Measurements from ENCODE around the gene ANXA3.

ANXA3 gene

DNA sequence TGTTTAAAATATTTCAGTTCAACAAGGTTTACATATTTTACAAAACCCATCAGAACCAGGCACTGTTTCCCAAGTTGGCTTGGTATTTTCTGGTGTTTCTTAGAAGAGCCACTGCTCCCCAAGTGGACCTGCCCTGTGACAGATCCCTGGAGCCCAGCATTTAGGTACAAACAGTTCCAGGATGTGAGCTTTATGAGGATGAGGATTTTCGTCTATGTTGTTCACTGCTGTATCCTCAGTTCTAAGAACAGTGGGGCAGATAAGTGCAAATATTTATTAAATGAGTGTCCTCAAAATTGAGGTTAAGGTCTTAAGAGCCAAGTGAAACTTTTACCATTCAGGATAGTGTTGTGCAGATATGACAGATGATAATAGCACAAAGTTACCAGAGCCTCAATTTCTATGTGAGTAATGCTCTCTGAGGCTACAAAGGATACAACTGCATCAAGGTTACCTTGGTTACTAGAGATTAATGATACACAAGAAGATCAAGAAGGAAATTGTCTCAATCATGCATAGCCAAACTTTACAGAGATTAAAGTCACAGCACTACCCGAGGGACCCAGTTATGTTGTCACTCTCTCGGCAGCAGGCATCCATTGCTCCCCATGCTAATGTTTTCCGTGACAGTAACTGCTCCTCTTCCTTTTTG is 37.5 kb downstream of the ANXA3 start:
- TF ChIP-seq, protein P1, sequence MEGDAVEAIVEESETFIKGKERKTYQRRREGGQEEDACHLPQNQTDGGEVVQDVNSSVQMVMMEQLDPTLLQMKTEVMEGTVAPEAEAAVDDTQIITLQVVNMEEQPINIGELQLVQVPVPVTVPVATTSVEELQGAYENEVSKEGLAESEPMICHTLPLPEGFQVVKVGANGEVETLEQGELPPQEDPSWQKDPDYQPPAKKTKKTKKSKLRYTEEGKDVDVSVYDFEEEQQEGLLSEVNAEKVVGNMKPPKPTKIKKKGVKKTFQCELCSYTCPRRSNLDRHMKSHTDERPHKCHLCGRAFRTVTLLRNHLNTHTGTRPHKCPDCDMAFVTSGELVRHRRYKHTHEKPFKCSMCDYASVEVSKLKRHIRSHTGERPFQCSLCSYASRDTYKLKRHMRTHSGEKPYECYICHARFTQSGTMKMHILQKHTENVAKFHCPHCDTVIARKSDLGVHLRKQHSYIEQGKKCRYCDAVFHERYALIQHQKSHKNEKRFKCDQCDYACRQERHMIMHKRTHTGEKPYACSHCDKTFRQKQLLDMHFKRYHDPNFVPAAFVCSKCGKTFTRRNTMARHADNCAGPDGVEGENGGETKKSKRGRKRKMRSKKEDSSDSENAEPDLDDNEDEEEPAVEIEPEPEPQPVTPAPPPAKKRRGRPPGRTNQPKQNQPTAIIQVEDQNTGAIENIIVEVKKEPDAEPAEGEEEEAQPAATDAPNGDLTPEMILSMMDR (IDR thresholded peaks at IDR 0.05), result no peak

DNA sequence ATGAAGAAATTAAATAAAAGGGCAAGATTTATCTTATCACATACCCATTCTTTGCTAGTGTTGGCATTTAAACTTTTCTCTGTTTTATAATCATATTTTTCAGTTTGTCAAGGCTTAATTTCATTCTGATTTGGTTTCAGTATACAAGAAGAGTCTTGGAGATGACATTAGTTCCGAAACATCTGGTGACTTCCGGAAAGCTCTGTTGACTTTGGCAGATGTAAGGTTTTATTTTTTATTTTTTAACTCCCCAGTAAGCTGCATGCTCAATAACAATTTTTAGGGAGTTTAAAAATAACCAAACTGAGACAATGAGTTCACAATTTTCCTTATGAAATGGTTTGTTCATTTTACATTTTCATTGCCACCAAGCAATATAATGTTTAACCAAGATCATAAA is 39.8 kb downstream of the ANXA3 start:
- TF ChIP-seq, protein P1 (IDR thresholded peaks at IDR 0.05), result no peak

DNA sequence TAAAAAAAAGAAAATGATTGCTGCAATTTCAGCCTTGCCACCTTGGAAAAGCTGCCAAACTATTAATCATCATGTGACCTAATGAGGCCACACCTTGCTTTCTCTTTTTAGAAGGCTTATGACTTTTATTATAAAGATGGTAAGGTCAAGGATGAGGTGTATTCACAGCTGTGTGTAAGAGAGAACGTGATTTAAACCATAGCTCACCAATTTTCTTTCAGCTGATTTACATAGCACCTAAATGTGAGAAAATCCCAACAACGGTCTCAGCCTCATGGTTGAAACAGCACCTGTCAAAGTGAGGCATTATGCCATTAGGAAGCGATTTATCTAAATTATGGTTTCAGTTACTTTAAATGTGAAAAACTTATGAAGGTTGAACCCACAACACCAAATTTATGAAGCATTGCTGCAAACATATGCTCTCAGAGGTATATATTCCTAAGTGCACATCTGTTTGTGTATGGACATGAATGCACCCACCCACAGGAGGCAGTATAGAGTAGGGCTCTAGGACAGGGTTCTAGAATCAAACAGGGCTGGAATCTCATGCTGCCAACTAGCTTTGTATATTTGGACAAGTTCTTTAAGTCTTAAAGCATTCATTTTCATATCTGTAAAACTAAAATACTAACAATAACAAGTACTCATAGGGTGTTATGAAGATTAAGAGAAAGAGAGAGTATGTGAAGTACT is 40.7 kb downstream of the ANXA3 start:
- TF ChIP-seq, protein P1 (IDR thresholded peaks at IDR 0.05), result peak; percentile 30; the same call in 1 of the 2 replicates

DNA sequence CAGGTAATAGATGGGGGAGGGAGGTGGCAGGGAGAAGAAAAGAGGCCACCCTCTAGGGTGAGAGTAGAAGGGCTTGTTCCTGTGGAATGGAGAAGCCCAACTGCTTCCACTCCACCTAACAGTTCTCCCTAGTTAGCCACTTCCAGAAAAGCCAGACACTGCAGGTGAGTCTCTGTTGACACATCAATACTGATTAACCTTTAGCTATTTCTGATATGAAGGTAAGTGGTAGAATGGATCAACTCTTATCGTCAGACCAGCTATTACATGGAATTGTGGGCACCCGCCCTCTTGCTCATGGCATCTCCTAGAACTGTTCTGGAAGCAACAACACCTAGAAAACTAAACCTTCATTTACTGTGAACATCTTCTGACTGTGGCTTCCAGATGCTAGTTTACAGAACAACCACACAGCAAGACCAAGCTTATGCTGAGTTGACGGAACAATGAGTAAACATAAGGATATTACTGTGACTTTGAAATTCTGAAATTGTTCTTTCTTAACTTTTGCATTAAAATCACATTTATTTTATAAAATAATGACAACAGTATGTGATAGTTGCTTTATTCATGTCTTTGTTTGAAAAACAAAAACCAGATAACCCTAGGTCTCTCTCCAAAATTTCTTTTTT is 44.7 kb downstream of the ANXA3 start:
- TF ChIP-seq, protein P1 (IDR thresholded peaks at IDR 0.05), result no peak

DNA sequence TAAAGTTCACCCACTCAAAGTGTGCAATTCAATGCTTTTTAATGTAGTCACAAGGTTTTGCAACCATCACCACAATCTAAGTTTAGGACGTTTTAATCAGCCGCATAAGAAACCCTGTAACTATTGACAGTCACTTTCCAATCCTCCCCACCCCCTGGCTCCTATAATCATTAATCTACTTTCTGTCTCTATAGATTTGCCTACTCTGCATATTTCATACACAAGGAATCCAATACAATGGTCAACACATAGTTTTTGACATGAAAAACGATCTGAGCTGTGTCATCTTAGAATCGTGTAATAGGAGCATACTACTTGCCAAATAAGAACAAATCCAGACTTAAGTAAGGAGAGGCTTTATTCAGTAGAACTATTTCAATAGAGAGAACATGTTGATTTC is 47.6 kb downstream of the ANXA3 start:
- TF ChIP-seq, protein P1 (IDR thresholded peaks at IDR 0.05), result no peak

DNA sequence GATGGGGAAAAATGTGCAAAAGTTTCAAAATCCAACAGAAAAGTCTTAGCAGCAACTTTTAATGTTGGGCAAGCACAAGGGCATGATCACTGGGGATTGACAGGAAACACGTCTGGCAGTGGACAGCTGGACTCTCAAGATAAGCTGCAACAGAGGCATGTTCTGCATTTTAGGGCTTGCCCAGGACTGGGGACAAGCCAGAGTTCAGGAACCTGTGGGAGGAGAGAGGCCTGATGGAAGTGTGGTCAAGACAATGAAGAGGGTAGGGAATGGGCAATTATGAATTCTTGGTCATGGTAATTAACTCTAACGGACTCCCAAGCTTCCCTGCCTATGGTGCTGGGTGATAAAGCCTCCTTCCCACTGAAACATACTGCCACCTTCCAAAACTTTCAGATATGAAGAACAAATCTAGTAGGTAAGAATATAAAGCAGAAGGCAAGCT is 48.4 kb downstream of the ANXA3 start:
- TF ChIP-seq, protein P1 (IDR thresholded peaks at IDR 0.05), result no peak

DNA sequence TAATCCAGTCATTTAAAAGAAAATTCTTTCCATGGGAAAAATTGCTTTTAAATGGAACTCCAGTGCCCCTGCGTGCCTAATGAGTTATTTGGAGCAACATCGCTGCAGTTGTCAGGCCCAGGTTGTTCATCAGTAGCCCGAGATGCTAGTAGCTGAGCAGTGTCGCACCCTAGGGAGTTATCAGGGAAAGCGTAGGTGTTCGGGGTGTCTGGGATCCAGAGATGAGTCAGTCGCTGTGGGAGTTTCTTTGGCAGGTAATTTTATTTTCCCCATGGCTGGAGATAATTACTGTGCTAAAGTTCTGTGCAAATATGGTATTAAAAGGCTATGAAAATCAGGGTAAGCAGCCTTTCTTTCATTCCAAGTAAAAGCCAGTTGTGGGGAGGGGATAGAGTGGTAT is 49.4 kb downstream of the ANXA3 start:
- TF ChIP-seq, protein P1 (IDR thresholded peaks at IDR 0.05), result no peak
